HG03439 (cell line): ENCODE data around the gene TMEM143.
"Not testable (repeated sequence)": the region's sequence is repeated elsewhere in the genome, so short reads cannot be mapped to it uniquely, and the experiment has no call there.

ENCODE experiments used
- ATAC-seq: cut with Tn5 transposase; IDR thresholded peaks from one replicate; pipeline ENCODE4 v1.9.1; 2021; ENCODE audit warnings: mild to moderate bottlenecking, moderate library complexity; ENCODE audit not compliant: unreplicated experiment

TMEM143 gene

DNA sequence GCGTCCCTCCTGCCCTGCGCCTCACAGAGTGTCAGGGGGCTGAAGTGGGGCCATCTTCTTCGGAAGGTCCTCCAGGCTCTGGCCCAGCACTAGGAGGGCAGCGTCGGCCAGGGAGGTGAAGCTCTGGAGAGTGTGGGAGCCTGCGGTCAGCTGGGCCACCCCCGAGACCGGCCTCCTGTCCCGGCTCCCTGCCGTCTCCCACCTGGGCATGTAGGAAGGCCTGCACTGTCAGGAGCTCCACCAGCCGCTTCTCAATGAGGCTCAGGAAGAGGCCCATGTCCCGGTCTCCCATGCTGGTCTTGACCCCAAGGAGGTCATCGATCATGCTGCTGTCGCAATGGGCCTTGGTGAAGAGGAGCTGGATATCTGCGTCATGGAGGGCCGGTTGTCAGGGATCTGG lies 65.8 kb downstream of the TMEM143 start:
- ATAC-seq = no peak

DNA sequence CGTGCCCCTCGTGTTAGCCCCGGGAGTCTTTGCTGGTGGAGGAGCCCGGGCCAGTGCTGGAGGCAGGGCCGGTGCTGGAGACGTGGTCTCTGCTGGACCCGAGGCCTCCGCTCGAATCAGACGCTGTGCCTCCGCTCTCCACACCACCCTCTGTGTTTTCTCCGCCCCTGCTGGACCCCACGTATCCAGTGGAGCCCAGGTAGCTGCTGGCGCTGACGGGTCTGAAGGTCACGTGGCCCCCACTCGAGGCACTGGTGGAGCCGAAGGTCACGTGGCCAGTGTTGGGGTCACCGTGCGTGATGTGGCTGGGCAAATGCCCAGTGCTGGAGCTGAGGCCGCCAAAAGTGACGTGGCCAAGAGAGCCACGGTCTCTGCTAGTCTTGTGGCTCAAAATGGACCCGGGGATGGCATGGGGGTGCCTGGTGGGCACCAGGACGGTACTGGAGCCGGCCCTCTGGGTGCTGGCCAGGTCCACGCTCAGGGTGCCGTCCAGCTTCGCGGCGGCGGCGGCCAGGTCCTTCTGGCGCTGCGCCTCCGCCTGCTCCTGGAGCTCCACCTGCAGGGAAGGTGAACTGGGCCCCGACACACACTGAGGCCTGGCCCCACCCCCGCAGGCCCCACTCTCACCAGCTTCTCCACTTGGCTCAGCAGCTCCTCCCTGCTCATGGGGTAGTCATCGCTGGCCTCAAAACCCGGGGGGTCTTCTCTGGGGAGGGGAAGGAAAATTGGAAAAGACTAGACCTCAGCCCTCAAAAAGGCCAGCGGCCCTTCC lies 66.6 kb downstream of the TMEM143 start:
- no peak for ATAC-seq

DNA sequence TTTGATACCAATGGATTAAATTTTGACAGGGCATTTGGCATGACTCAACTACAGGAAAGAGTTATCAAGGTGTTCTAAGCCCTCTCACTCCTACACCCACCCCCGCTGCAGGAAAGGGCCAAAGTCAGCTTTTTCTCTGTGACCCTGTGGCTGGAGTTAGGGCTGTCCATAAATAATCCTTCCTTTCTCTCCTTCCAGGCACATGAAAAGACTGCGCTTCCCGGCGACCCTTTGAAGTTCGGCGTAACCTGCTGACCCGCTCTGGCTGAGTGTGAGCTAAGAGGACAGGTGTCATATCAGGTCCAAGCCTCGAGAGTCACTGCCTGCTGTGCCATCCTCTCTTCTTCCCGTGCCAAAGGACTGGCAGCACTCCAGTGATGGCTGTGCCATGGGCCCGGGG lies 68.3 kb downstream of the TMEM143 start:
- ATAC-seq = no peak

DNA sequence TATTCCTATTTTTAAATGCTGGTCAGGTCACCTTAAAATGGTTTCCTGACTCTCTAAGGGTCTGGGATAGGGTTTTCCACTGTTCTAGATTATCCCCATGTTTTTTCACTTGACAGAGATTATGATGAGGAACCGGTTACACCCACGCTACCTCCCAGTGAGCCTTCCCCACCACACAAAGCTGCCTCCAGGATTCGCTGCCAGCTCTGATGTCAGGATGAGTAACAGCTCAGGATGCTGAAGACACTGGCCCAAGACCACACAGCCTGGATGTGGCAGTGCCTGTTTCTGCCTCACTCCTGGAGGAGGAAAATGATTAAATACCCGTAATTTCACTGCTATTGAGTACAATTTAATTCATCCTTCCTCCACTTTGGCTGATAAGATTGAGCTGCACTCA lies 70.9 kb downstream of the TMEM143 start:
- no peak for ATAC-seq

DNA sequence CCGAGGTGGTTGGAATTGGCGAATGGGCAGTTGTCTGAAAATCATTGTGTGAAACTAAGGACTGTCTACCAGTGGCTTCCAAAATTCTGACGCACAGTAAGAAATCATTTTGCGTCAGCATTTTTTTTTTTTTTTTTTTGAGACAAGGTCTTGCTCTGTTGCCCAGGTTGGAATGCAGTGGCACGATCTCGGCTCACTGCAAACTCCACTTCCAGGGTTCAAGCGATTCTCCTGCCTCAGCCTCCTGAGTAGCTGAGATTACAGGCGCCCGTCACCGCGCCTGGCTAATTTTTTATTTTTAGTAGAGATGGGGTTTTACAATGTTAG lies 72.3 kb downstream of the TMEM143 start:
- ATAC-seq = not testable (repeated sequence)

DNA sequence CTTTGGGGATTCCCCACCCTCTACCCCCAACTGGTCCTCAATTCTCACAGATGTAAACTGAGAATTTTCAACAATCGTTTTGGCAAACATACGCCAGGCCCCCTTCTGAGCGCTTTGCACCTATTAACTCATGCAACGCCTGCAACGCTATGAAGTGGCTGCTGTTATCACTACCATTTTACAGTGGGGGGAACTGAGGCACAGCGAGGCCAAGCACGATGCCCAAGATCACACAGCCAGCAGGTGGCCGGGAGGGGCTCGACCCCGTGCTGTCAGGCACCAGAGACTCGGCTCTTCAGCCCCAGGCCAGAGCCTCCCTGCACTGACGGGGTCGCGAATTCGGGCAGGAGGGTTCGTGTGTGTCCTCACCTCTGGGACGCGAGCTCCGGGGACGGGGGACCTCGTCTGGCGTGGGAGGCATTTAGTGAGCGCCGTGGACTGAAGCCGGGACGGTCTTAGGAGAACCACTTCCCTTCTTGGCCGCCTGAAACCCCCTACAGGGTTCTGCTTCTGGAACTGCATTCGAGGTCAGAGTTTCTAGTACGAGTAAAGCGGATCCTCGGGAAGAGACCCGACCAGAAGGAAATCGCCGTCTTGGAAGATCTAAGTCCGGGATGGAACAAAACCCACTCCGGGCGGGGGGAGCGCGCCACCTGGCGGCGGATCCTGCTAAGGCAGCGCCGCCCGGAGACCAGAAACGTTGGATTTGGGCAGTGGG lies 72.8 kb downstream of the TMEM143 start:
- no peak for ATAC-seq

DNA sequence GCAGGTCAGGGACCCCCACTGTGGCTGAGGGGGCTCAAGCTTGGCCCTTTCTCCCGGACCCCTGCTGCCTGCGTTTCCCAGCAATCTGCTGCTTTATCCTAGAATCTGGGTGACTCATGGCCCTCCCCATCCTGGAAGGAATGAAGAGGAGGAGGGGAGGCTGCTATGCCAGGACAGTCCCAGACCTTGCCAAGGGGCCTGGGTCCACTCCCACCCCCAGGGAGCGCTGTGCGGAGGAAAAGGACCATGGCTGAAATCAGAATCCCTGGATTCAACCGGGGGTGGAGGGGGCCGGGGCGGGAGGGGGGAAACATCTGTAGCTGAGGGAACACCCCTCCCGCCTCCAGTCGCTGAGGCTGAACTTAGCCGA lies 73.4 kb downstream of the TMEM143 start:
- ATAC-seq = no peak

DNA sequence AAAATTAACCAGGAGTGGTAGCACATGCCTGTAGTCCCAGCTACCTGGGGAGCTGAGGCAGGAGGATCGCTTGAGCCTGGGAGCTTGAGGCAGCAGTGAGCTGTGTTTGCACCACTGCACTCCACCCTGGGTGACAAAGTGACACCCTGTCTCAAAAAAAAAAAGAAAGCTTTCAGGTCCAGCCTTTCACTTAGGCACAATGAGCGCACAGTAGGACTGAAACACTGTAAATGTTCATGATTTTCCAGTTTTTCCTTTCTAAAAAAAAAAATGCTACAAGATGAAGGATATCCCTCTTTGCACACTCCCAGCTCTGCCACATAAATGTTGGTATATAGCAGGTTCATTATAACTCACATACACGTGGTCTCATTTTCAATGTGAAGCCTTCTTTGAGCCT lies 76.0 kb downstream of the TMEM143 start:
- no peak for ATAC-seq

DNA sequence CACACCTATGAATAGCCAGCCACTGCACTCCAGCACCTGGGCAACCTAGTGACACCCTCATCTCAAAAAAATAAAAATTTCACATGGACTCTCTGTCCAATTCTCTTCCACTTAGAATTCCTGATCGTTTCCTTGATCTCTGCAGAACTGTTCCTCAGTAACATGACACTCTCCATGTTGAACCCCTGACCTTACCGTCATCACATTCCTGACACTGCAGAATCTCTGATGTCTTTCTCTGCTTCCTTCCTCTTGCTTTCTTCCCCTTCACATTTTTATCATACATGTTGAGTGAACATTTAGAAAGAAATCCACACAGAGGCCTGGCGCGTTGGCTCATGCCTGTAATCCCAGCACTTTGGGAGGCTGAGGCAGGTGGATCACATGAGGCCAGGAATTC lies 78.8 kb downstream of the TMEM143 start:
- ATAC-seq = no peak

DNA sequence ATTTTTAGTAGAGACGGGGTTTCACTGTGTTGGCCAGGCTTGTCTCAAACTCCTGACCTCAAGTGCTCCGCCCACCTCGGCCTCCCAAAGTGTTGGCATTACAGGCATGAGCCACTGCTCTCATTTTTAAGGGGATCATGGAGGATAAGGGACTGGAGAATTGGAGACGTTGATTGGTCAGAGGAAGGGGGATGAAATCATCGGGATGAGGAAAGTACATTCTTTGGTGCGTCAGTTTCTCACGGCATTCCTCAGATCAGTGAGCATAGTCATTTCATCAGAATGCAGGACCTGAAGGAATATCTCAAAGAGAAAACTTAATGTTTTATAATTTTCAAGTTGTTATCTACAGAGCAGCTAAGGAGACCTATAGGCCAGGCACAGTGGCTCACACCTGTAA lies 79.8 kb downstream of the TMEM143 start:
- ATAC-seq = no peak
